GM21528 (cell line): ENCODE results near the gene TREH.
"Not testable (repeated sequence)": the region's sequence is repeated elsewhere in the genome, so short reads cannot be mapped to it uniquely, and the experiment has no call there.

Experiments
- ATAC-seq: cut with Tn5 transposase; IDR thresholded peaks from one replicate; pipeline ENCODE4 v1.9.1; 2021; ENCODE audit warnings: mild to moderate bottlenecking, moderate library complexity; ENCODE audit not compliant: unreplicated experiment, low FRiP score

TREH gene

DNA sequence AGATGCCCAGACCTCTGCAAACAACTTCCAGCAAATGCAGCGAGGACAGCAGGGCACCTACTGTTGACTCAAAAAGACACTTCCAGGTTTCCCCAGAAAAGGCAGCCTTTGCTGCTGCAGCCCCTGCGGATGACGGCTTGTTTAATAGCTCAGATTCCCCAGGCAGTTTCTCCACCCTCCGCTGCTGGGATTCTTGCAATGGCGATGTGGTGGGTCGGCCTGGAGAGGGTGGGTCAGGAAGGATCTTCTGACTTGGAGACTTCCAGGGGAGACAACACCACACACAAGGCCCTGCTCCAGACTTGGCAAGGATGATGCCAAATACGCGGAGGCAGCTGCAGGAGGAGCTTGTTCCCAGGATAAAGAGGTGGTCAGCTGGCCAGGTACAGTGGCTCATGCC, 17.9 kb upstream of the TREH start:
- no peak for ATAC-seq

DNA sequence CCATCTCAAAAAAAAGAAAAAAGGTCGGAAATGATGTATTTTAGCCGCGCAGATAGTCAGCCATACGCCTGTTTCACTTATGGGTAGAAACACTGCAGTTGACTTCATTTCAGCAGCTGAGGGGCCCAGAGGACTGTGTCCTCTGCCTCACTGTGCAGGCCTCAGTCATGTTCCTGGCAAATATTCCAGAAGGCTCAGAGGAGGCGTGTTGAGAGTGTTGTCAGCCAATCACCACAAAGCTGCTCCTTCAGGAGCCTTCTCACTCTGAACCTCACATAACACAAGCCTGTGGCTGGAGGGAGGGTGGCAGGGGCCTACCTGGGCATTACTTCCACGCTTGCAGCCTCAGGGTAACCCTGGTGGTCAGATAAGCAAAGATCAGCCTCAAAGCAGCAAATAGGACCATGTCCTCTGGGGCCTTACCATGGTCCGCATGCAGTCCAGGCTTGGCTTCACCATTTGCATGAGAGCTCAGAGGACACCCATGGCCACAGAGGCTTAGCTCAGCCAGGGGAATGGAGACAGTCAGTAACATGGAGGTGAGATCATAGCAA, 17.3 kb upstream of the TREH start:
- no peak for ATAC-seq

- no peak for ATAC-seq
These were observed 15.3 kb upstream of the TREH start for GRCh38 chr11:118694771-118695170.

- ATAC-seq = no peak
These were observed 14.7 kb upstream of the TREH start for GRCh38 chr11:118694185-118694584.

GRCh38 chr11:118691926-118692830, 12.7 kb upstream of the TREH start:
- ATAC-seq = no peak

DNA sequence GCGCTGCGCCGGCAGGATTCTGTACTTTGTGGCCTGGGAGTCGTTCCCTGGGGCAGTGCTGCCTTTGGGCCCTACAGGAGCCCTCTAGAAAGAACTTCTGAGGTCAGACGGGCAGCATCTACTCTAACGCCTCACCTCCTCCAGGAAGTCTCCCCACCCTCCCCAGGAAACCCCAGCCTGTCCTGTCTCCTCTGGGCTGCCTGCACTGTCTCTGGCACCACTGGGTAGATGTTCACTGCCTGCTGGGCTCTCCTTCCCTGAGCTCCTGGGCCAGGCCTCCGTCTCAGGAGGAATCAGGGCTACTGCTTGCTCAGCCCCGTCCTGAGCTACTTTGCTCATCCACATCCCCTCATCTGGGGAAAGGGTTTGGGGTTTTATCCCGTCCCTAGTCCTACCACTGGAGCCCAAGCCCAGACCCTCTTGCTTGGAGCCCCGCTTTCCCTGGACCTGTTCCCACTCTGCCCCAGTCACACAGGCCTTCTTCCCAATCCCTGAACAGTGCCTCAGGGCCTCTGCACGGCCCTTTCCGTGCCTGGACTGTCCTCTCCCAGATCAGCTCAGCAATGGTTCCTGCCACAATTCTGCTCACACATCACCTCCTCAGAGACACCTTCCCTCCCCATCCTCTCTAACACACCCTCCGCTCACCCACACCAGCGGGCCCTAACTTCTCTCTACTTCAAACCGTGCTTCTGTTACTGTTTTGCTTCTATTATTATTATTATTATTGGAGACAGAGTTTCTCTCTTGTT, 11.3 kb upstream of the TREH start:
- no peak for ATAC-seq

- ATAC-seq = peak; percentile 58
These were observed 10.6 kb upstream of the TREH start for GRCh38 chr11:118689852-118690552.

DNA sequence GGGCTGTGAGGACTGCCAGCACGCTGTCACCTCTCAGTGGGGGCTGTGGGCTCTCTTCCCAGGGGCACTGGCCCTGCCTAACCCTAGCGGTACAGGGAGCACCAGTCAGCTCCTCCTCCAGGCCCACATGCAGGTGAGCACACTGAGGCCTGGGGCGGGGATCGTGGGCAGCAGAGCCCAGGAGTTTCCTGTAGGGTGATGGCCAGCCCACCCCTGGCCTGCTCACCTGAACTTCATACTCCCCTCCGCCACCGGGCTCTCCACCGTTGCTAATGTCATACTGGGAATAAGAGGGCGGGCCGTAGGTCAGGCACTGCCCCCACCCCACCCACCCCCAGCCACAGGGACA, 10.0 kb upstream of the TREH start:
- ATAC-seq = no peak

GRCh38 chr11:118688851-118689502, 9.5 kb upstream of the TREH start:
- no peak for ATAC-seq

DNA sequence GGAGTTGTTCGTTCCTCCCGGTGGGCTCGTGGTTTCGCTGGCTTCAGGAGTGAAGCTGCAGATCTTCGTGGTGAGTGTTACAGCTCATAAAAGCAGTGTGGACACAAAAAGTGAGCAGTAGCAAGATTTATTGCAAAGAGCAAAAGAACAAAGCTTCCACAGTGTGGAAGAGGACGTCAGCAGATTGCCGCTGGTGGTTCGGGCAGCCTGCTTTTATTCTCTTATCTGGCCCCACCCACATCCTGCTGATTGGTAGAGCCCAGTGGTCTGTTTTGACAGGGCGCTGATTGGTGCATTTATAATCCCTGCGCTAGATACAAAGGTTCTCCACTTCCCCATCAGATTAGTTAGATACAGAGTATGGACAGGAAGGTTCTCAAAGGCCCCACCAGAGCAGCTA, 8.9 kb upstream of the TREH start:
- not testable (repeated sequence) for ATAC-seq

- ATAC-seq = no peak
These were observed 8.5 kb upstream of the TREH start for GRCh38 chr11:118687906-118688305.

- ATAC-seq = no peak
These were observed 4.7 kb upstream of the TREH start for GRCh38 chr11:118684187-118684586.

GRCh38 chr11:118682939-118683338, 3.5 kb upstream of the TREH start:
- not testable (repeated sequence) for ATAC-seq

- ATAC-seq = no peak
These were observed 2.9 kb upstream of the TREH start for GRCh38 chr11:118682372-118682771.

DNA sequence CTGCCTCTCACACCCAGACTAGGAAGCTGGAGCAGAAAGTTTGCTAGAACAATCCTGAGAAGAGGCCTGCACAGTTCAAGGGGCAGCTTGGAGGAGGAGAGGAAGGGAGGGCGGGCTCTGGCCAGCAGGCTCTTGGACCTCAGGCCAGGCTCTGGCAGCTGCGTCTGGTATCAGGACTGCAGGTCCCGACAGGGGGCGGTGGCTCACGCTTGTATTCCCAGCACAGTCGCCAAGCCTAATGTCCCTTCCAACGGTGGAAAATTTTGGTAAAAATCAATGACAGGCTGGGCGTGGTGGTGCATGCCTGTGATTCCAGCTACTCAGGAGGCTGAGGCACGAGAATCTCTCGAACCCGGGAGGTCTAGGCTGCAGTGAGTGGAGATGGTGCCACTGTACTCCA, 542 bp downstream of the TREH start:
- ATAC-seq = not testable (repeated sequence)

GRCh38 chr11:118677977-118678376, 1.5 kb downstream of the TREH start:
- ATAC-seq = no peak

DNA sequence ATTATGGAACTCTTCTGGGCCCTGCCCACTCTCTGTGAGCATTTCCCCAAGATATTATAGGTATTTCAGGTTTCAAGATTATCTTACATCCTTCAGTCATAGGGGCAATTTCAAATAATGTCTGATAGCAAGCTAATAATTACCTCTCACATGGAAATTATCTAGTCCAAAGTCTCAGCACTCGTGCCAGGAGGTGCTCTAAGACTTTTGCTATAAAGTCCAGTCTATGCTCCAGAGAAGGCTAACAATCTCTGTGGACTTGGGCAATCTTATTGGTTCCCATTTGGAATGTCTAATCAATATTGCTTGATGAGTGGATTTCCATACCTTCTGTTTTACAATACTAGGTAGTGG, 5.4 kb downstream of the TREH start:
- no peak for ATAC-seq

- no peak for ATAC-seq
These were observed 5.9 kb downstream of the TREH start for GRCh38 chr11:118673361-118674081.

GRCh38 chr11:118672846-118673245, 6.6 kb downstream of the TREH start:
- no peak for ATAC-seq

GRCh38 chr11:118671254-118671653, 8.2 kb downstream of the TREH start:
- ATAC-seq = no peak
